NCI-H2227 treated with DMSO at 0.1 percent for 48 hours (cell line): ENCODE measurements around the gene MAP4K2.

Experiments
- DNase-seq: peaks from one replicate; lab custom pipeline; 2025; lab: John Stamatoyannopoulos, UW

The MAP4K2 gene

GRCh38 chr11:64767344-64768299 lies 35.4 kb downstream of the MAP4K2 start:
- DNase-seq, result no peak

DNA sequence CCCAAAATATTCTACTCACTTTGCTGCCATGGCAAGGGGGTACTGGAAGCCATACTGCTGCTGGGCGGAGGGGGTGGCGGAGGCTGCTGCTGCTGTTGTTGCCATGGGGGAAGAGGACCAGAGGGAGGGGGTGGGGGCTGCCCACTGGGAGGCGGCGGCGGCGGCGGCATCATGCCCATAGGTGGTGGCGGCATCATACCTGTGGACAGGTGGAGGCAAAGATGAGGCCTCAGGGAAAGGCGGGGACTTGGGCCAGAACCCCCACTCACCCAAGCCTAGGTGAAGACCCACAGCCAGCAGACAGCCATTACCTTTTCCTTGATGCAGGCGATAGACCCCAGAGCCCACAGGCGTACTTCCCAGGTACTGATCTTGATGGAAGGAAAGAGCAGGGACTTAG lies 36.1 kb downstream of the MAP4K2 start:
- DNase-seq, result no peak

GRCh38 chr11:64765851-64766665 lies 37.0 kb downstream of the MAP4K2 start:
- DNase-seq, result no peak

DNA sequence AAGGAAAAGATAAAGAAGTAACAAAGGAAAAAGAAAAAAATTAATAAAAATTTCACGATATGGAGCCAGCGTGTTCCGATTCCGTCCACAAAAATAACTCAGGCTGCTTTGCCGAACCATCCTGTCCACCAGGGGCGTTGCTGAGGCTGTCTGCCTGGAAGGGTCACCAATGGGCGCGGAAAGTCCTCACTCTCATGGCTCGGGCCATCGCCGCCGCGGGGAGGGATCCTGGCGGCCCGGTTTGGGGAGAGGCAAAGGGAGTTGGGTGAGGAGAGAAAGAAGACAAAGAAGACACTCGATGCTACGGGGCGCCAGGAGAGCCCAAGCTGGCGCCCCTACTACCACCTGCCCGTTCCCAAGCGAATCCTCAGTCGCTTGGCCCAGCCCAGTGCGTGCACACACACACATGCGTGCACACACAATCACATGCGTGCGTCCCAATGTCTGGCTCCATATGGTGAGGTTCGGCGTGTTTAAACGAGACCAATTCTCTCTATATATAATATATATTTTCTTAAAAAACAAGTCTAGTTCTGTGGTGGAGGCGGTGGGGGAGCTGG lies 37.6 kb downstream of the MAP4K2 start:
- no peak for DNase-seq

GRCh38 chr11:64764753-64765152 lies 38.3 kb downstream of the MAP4K2 start:
- DNase-seq, result no peak

GRCh38 chr11:64764040-64764611 lies 38.9 kb downstream of the MAP4K2 start:
- DNase-seq, result no peak

DNA sequence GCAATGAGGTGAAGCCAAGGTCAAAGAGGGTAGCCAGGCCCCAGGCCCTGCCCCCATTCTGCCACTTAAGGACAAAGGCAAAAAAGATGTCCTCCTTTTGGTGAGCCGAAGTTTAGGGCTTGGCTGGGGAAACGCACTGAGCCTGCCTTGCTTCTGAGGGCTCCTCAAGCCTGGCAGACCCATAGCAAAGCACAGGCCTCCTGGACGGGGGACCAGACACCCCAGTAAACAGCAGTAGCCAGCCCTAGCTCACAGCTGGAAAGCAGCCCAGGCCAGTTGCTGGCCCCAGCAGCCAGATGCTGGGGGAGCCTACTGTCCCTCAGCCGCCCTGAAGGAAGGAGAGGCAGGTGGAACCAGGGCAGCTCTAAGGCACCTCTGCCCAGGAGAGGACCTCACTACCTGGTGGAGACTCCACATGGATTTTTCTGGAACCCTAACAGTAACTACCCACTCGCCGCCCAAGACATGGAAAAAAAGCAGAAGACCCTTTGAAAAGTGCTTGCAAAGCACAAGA lies 39.4 kb downstream of the MAP4K2 start:
- no peak for DNase-seq

DNA sequence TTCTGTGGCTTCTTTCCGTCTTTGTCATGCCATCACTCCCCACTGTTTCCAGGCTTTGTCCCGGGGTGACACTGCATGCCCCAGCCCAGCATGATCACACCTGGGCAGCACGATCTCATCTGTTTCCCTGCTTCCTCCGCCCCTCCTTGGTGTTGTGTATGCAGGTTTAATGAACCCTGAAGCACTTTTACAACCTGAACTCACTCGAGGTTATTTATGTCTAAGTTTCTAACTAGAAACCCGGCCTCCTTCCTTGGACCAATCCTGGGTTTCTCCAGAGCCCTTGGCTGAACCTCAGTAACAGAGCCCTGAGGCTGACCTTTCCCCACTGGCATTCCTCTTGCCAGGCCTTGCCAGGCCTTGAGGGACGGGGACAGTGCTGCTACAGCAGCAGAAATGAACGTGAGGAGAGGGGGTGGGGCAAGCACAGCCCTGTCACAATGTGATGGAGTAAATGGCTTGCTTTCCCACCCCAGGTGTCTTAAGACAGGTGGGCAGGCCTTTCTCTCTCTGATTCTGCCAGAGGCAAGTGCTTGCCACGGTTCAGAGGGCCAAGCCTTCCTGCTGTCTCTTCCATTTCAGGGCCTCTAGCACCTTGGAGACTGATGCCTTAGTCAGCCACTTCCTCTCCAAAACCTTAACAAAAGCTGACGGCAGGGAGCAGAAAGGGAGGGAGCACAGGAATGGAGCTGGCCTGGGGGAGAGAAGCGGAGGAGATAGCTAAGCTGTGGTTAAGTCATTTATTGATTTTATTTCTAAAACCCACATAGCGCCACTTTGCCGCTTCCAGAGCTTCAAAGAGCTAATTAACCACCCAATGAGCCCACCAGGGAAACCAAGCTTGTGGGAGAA lies 40.1 kb downstream of the MAP4K2 start:
- peak; percentile 90 for DNase-seq

- no peak for DNase-seq
Measured at GRCh38 chr11:64762277-64762673, 40.7 kb downstream of the MAP4K2 start.

GRCh38 chr11:64760759-64761420 lies 42.1 kb downstream of the MAP4K2 start:
- no peak for DNase-seq

DNA sequence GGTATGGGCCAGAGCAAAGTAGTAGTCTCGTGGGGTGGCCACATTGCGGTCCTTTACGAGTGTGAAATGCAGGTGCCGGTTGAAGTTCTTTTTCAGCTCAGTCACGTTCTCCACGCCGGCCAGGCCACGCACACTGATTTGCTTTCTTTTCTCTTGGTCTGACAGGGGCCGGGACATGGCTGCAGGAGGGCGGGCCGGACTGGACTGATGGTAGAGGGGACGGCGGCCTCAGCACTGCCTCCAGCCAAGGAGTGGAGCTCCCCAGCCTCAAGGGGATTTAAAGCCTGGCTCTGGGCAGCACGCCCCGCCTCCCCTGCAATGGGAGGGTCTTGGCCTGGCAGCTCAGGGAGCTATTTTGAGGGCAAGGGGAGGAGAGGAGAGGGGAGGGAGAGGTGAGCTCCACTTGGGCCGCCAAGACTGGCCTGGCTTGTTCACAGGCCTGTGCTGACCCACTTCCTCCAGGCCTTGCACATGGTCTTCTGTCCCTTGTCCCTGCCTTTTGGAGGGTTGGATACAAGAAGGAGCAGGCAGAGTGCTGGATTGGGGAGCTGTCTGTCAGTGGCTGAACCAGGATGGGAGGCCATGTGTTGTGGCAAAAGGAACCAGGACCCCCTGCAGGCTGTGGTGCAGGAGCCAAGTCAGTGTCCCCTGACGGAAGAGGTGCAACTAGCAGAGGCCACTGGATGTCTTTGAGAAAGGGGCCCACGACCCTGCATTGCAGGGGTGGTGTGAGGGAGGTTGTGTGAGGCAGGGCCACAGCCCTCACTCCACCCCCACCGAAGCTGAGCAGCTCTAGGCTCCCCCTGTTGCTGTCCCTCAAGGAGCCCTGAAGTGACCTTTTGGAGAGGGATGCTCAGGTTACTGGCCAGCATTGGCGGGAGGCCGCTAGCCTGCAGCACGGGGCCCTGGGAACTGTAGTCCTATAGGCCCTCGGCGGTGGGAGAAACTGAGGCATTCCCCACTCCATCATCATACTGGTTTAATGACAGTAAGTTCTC lies 43.0 kb downstream of the MAP4K2 start, which contains the start of gene PYGM:
Gene PYGM, minus strand, starts transcription at position 253 of the 998 bp plus-strand sequence. Its CDS starts 76 bp downstream, at position 177.
- no peak for DNase-seq

DNA sequence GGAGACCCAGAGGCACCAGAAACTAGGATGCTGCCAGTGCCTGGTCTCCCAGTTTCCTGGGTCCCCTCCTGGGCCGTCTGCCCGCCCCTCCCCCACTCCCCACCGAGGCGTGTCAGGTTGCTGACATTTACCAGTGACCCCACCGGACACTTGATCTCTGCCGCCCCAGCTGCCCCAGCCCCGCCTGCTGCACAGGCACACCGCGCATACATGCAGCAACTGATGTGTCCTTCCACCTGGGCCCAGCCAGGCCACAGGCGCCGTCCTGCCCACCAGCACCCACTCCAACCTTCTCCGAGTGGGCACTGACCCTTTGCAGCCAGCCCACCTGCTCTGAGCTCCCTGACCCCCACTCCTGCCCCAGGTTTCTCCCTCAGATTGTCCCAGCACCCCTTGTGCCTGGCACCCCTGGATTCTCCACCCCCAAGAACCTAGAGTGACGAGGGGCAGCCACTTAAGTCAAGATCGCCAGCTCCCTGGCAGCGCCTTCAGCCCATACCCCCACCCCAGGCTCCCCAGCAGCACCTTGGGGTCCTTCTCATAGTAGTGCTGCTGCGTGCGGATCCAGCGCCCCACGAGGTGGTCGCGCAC lies 43.8 kb downstream of the MAP4K2 start:
- no peak for DNase-seq

DNA sequence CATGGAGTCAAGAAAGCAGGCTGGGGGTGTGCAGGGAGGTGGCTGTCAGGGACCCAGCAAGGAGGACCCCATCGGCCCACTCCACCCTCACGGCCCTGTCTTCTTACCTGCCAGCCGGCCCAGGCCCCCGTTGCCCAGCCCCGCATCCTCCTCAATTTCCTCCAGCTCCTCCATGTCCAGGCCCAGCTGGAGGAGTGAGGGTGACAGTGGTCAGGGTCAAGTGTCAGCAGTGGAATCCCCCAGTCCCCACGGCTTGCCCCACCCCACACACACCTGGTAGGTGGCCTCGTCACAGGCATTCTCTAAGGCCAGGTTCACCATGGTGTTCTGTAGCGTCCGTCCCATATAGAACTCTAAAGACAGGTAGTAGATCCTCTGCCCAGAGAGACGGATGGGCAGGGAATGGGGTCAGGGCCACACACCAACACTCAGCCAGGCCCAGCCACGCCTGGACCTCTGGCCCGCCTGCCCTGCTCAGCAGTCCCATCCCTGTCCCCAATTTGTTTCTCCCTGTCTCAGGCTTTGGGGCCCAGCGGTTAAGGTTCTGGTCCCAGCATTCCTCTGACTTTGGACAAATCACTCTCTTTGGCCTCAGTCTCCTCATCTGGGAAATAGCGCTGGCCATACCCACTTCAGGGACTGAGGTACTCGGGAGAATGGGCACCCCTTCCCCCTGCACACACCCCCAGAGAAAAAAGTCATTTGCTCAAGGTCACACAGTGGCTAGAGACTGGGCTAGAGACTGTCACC lies 44.5 kb downstream of the MAP4K2 start:
- DNase-seq, result no peak

DNA sequence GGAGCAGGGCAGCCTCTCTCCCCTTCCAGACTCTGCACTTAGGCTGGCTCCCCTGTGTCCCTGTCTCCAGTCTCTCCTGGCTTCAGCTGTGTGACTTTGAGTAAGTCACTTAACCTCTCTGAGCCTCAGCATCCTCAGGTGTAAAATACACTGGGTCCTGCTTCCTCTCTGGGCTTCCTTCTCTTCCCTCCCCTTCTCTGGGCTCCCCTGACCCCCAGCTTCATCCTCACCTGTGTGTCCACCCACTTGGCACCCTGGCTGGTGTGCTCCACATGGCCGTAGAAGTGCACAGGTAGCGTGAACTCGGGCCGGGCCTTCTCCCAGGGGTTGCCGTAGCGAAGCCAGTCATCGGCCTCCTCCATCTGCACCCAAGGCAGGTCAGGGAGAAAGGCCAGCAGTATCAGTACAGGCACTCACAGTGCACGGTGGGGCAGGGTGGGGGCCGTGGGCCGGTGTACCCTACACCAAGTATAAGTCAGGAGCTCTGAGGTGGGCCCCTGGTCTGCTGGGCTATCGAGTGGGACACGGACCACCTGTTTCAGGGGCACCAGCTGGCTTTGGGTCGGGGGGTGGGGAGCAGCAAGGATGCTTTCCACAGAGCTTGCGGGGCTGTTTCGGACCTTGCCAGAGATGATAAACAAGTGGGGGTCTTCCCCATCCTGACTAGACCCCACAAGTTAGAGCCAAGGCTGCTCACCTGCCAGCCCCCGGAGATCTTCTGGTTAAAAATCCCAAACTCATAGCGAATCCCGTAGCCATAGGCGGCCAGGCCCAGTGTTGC lies 45.3 kb downstream of the MAP4K2 start:
- no peak for DNase-seq

DNA sequence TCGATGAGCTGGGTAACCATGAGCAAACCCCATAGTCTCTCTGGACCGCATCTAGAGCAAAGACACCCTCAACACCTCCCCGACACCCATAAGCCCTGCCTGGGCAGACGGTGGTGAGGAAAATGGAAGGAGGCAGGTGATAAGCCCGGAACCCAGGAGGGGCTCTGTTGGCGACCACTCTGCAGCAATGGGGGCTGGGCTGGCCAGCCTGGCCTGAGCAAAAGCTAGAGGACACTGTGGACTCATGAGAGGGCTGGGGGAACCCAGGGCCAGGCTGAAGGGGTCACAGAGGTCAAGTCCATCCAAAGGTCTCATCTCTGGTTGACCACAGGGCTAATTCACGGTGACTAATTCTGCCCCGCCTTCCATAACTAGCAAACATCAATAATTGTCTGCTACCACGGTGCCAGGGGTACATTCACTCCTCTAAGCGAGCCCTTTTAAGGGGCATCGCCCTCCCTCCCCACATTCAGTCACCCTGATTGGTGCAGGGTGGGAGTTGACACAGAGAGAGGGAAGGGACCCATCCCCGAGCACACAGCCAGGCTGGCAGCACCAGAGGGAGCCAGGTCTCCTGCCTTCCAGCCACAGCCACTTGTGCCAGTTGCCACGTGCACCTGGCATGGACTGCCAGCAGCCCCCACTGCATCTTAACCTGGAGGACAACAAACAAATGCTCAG lies 47.2 kb downstream of the MAP4K2 start:
- DNase-seq, result no peak

- no peak for DNase-seq
Measured at GRCh38 chr11:64754919-64755662, 47.9 kb downstream of the MAP4K2 start.
